Hematopoietic multipotent progenitor cell treated with erythropoietin and hydrocortisone succinate and interleukin-3 and kit ligand, for 4 days (in vitro differentiated cells): Measurements from ENCODE around the gene SLC30A9.

Experiments
- DNase-seq: peaks from one replicate; pipeline ENCODE4 v3.0.0-alpha.2; 2015

The SLC30A9 gene

GRCh38 chr4:41990365-41991111, at the start of gene SLC30A9:
Gene SLC30A9 (plus strand): TSS chr4:41990530. CDS start chr4:41990652, 122 bp downstream.
- peak; percentile 98 for DNase-seq

GRCh38 chr4:41940834-41941233, 49.5 kb upstream of the SLC30A9 start:
- no peak for DNase-seq

- DNase-seq: no peak
Measured at GRCh38 chr4:41943506-41943905, 46.8 kb upstream of the SLC30A9 start.

- no peak for DNase-seq
Measured at GRCh38 chr4:41944089-41944488, 46.2 kb upstream of the SLC30A9 start.

- DNase-seq: no peak
Measured at GRCh38 chr4:41949531-41949930, 40.8 kb upstream of the SLC30A9 start.

GRCh38 chr4:41957634-41958033, 32.7 kb upstream of the SLC30A9 start:
- peak; percentile 81 for DNase-seq

GRCh38 chr4:41963105-41963504, 27.2 kb upstream of the SLC30A9 start:
- peak; percentile 79 for DNase-seq

- DNase-seq: no peak
Measured at GRCh38 chr4:41964401-41964800, 25.9 kb upstream of the SLC30A9 start.

GRCh38 chr4:41967392-41967791, 22.9 kb upstream of the SLC30A9 start:
- DNase-seq: no peak

GRCh38 chr4:41969671-41970070, 20.7 kb upstream of the SLC30A9 start:
- peak; percentile 18 for DNase-seq

GRCh38 chr4:41975341-41975740, 15.0 kb upstream of the SLC30A9 start:
- DNase-seq: no peak

- no peak for DNase-seq
Measured at GRCh38 chr4:41976775-41977516, 13.4 kb upstream of the SLC30A9 start.

- peak; percentile 41 for DNase-seq
Measured at GRCh38 chr4:41977709-41978108, 12.6 kb upstream of the SLC30A9 start.

- DNase-seq: no peak
Measured at GRCh38 chr4:41981456-41981855, 8.9 kb upstream of the SLC30A9 start, which contains the start of gene DCAF4L1. Gene DCAF4L1 (plus strand): TSS chr4:41981756. CDS start chr4:41981793, 37 bp downstream.

GRCh38 chr4:41982716-41983115, 7.6 kb upstream of the SLC30A9 start:
- no peak for DNase-seq

- DNase-seq: no peak
Measured at GRCh38 chr4:41985151-41985550, 5.2 kb upstream of the SLC30A9 start.

GRCh38 chr4:41989994-41990364, 351 bp upstream of the SLC30A9 start:
- peak; percentile 26 for DNase-seq

GRCh38 chr4:41991916-41992767, 1.8 kb downstream of the SLC30A9 start:
- peak; percentile 27 for DNase-seq

- peak; percentile 18 for DNase-seq
Measured at GRCh38 chr4:41992967-41993857, 2.9 kb downstream of the SLC30A9 start.

- DNase-seq: peak; percentile 44
Measured at GRCh38 chr4:41994461-41994985, 4.2 kb downstream of the SLC30A9 start.

GRCh38 chr4:41998019-41998418, 7.7 kb downstream of the SLC30A9 start:
- no peak for DNase-seq

- no peak for DNase-seq
Measured at GRCh38 chr4:41999321-41999720, 9.0 kb downstream of the SLC30A9 start.
